CD4-positive, alpha-beta T cell treated with Interleukin-21 for 1 hour (primary cell): ENCODE measurements around the gene SOHLH1.

Source experiments
- DNase-seq: peaks from one replicate; pipeline ENCODE4 v3.0.0-alpha.2; 2020

Gene SOHLH1

DNA sequence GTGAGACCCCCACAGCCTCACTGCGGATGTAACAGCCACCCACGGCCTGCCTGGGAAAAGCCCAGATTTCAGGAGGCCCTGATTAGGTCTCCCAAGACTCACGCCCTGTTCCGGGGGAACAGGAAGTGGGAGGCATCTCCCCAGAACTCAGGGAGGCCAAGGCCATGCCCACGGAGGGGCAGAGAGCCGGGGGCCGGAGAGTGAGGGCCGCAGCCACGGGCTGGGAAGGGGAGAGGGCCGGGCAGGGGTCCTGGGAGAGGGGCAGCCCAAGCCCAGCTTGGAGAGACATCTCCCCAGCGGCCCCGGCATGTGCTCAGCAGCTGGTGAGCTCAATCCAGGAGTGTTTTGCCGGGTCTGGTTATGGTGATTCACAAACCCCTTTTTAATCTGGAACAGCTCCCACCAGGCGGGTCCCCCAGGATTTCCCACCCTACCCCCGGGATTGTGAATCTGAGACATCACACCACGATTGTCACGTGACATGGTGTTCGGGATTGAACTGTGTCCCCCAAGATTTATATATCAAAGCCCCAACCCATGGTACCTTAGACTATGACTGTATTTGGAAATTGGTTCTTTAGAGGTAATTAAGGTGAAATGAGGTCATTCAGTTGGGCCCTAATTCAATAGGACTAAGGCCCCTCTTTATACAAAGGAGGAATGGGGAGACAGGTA is 29.3 kb upstream of the SOHLH1 start:
- no peak for DNase-seq

DNA sequence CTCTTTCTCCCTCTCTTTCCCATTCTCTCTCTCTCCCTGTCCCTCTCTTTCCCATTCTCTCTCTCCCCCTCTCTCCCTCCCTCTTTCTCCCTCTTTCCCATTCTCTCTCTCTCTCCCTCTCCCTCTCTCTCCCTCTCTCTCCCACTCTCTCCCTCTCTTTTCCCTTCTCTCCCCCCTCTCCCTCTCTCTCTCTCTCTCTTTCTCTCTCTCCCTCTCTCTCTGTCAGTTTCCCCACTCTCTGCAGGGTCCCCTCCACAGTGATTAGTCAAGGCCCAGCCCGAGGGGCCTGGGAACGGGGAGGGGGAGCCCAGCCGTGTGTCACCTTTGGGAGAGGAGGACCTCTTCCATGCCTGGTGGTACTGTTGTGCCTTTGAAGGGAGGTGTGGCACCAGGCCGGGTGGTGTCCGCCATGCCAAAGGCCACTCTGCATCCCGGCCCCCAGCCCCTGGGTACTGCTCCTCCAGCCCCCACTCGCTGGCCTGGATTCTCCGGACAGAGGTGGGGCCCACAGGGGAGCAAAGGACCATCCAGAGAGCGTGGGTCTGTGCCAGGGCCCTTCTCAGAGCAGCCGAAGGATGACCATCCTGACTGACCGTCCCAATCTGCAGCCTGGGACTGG is 28.1 kb upstream of the SOHLH1 start:
- no peak for DNase-seq

DNA sequence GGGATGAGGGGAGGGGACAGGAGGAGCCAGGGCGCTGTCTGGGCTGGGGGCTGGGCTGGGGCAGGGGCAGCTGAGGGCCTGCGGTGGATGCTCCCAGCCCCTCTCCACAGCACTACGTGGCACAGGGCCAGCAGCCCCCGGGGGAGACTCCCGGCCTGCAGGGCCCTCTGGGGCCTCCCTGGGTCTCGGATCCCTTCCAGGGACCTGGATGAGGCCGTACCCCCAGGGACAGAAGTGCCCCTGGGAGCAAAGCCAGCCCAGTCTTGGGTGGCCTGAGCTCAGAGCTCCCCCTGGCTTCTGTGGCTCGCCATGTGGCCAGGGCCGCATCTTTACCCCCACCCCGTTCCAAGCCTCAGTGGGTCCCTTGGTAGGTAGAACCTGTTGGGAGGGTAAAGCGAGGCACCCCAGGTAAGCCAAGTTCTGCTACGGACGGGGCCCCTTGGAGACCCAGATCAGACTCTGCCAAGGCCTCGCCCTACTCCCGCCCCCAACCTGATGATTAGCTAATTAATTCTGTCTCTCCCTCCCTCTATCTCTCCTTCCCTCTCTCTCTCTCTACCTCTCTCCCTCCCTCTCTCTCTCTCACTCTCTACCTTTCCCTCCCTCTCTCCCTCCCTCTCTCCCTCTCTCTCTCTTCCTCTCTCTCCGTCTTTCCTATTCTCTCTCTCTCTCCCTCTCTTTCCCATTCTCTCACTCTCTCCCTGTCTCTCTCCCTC is 27.0 kb upstream of the SOHLH1 start:
- DNase-seq: no peak

DNA sequence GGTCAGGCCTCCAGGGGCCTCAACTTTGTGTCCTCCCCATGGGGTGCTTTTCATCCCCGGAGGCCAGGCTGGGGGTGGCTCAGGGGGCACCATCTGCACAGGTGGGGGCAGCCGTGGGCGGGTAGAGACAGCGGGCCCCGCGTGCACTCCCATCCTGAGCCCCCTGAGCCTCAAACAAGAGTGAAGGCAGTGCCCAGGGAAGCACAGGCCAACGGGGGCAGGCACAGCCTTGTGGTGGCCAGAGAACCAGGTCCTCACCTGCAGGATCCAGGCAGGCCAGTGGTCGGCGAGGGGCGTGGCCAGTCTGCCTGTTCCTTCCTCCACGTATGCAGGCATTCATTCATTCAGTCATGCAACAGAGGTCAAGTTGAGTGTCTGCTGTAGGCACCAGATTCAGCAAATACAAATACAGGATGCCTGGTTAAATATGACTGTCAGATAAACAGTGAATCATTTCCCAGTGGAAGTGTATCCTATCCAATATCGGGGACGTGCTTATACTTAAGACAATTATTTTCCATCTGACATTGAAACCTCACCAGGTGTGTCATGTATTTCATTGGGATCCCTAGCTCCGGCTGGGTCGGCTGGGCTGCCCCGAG is 25.0 kb upstream of the SOHLH1 start:
- no peak for DNase-seq

DNA sequence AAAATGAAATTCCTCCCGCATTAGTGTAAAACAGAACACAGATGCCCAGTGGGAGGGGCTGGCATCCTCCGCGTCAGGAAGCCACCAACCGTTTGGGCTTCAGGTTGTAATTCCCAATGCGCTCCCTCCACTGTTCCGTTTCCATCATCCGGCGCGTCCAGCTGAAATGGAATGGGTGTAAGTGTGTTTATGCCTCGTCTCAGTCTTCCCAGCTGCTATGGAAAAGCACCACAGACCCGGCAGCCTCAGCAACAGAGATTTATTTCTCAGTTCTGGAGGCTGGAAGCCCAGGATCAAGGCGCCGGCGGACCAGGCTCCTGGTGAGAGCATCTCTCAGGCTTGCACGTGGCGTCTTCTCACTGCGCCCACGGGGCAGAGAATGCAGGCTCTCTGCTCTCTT is 23.1 kb upstream of the SOHLH1 start:
- no peak for DNase-seq

DNA sequence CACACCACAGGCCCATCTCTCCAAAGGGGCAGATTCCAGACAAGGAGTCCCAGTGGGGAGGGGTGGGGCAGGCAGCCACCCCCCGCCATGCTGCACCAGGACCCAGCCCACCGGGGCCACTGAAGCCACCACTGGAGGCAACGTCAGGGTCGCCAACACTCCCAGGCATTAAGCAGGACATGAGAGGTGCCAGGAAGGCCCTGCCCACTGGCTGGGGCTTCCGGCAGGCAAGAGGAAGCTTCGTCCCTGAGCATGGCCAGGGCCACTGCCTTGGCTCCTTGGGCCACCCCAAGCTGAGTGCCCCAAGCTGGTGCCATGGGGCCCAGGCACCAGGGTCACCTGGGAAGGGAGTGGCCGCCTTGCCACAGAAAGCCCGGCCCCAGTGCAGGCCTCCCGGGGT is 20.2 kb upstream of the SOHLH1 start:
- DNase-seq: no peak

DNA sequence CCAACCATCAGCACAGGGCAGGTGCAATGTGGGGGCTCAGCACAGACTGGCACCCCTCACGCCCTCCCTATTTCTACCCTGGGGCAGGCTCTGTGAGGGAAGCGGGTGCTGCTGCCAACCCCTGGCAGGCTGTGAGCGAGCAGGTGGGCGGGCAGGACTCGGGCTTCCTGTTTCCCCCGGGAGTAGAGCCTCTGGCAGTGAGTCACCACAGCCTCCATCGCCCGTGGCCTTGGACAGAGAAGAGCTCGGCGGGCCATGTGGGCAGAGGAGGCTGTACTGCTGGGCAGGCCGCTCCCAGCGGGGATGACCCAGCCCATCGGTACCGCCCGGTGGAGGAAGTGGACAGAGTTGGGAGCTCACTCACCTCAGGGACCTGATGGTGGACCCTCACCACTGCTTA is 19.3 kb upstream of the SOHLH1 start:
- DNase-seq: no peak

DNA sequence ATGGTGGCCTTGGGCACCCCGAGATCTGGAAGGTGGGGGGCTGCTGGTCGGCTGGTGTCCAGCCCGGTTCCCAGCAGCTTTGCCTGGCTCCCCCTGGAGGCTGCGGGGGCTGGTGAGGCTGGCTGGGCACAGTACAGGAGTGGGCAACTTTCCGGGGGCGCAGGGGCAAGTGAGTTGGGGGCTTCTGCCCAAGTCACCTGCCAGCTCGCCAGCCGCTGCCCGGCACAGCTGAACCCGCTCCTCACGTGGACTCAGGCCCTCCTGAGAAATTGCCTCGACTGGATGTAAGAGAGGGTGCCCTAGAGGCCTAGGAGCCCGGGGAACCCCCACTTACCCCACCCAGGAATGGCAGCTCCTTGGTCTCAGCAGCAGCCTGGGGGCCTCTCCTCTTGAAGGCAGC is 18.1 kb upstream of the SOHLH1 start:
- no peak for DNase-seq

DNA sequence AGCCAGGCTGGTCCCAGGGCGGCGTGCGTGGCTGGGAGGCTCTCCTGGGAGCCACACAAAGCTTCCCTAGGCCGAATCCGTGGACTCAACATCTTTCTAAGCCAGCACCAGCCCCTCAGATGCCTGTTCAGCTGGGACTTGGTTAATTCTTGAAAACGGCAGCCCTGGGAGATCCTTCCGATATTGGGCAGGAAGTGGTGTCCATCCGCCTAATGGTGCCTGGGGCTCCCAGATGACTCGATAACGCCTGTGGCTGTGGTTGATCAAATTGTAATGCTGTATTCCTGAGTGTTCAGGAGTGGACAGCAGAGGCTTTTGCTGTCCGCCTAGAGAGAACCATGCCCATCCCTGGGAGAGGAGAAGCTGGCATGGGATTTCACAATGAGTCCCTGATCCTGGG is 16.8 kb upstream of the SOHLH1 start:
- no peak for DNase-seq

DNA sequence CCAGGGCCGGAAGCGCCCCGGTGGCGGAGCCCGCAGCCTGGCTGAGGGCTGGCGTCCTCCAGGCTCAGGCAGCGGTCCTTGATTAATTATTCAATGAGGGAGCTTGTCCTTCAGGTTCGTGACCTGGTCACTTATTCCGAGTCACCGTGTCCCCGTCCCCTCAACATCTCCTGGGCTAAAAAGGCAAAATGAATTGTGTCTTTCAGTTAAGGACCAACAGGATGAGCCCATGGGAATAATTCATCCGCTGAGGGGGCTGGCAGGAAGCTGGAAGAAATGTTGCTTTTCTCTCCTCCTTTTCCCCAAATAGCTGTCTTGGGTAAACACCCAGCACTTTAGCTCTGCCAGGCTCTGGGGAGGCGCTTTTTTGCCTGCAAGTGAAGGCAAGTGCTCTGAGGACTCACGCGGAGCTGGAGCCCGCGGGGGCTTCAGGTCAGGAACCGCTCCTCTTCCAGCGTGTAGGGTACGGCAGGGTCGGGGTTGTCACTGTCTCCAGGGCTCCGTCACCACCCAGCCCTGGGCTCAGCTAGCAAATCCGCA is 15.8 kb upstream of the SOHLH1 start:
- no peak for DNase-seq

DNA sequence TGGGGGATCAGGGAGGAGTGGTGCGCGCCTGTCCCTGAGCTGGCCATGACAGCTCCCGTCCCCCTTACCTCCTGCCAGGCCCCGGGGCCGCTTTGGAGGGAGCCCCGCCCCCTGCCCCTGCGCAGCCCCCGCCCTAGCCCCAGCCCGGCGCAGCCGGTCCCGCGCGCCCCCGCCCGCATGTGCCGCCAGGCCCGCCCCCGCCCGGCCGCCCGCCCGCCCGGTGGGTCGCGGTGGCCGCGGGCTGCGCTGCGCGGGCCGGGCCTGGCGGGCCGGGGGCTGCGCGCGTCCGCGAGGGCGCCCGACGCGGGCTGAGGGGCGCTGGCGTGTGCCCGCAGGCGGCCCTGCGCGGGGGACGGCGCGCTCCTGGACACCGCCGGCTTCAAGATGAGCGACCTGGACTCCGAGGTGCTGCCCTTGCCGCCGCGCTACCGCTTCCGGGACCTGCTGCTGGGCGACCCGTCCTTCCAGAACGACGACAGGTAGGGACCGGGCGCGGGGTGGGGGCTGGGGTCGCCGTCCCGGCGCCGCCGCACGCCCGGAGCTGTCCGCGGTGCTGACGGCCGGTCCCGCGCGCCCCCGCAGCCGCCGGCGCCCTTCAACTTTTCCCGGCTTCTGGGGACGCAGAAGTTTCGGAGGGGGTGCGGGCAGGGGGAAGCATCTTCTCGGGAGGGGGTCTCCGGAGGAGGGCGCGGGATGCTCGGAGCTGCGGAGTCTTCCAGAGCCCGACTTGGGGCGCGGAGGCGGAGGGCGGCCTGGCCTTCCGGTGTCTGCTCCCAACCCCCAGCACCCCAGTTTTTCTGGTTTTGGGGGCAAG is 15.2 kb upstream of the SOHLH1 start:
- DNase-seq: no peak

DNA sequence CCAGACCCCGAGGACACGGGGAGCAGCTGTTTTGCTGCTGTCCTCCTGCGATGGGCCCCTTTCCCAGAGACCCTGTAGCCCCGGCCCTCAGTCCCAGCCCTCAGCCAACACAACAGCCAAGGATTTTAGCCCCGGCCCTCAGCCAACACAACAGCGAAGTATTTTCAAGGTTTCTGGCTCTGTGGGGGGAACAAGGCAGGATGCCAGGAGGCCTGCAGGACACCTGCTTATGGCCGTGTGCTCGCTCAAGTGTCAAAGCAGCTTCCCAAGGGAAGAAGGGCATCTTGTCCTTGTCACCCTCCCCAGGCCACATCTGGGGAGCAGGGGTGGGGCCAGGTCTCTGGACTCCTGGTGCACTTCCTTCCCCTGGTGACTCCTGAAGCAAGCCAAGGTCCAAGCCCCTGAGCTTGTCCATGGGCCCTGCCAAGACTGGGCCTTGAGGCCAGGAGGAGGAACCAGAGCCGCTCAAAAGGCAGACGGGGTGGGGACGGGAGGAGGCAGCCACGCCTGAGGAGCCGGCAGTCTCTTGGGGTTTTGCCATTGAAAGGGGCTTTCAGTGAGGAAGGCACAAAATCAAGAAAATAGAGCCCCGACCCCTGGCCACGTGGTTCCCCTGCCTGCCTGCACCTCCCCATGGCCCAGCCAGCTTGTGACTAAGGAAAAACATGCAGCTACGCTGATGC is 13.5 kb upstream of the SOHLH1 start:
- no peak for DNase-seq

DNA sequence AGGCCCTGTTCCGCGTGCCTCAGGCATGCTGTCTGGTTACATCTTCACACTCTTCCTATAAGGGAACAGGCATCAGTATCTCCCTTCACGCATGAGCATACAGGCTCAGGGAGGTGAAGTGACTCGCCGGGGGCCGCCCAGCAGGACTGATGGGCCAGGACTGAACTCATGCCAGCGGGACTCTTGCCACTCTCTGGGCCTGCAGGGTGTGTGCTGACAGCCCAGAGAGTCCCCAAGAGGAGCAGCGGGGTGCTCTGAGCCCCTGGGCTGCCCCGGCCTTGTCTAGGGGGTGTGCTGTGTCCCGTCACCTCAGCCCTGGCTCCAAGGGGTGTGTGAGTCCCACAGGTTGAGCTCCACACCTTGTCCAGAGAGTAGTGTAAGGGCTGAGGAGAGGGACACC is 12.6 kb upstream of the SOHLH1 start:
- no peak for DNase-seq

DNA sequence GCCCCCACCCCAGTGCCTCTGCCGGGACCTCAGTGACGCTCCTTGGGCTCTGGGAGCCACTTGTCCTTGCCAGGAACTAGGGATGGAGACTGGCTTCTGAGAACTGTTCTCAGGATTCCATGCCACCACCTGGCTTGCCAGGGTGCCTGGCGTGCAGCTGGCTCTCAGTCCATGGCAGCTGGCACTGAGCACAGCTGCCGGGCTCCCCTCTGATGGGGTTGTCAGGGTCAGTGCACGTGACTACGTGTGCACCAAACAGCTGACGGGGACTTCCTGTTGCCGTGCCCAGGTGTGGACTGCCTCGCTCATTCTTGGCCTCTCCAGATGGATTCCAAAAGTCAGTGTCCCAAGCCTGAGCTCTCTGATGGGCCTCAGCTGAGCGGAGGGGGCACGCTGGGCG is 12.1 kb upstream of the SOHLH1 start:
- no peak for DNase-seq

DNA sequence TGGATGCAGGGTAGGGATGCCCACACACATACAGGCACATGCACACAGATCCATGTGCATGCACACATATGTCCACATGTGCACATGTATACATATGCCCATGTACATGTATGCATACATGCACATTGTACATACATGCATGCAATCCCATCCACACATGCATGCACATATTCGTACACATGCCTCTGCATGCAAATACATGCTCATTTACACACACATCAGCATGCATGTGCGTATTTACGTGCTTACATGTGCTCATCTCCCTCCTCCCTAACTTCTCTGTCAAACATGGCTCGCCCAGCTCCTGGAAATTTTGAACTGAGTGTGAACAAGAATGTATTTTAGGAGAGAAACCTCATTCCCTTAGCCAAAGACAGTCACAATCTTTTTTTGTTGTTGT is 8.9 kb upstream of the SOHLH1 start:
- no peak for DNase-seq

DNA sequence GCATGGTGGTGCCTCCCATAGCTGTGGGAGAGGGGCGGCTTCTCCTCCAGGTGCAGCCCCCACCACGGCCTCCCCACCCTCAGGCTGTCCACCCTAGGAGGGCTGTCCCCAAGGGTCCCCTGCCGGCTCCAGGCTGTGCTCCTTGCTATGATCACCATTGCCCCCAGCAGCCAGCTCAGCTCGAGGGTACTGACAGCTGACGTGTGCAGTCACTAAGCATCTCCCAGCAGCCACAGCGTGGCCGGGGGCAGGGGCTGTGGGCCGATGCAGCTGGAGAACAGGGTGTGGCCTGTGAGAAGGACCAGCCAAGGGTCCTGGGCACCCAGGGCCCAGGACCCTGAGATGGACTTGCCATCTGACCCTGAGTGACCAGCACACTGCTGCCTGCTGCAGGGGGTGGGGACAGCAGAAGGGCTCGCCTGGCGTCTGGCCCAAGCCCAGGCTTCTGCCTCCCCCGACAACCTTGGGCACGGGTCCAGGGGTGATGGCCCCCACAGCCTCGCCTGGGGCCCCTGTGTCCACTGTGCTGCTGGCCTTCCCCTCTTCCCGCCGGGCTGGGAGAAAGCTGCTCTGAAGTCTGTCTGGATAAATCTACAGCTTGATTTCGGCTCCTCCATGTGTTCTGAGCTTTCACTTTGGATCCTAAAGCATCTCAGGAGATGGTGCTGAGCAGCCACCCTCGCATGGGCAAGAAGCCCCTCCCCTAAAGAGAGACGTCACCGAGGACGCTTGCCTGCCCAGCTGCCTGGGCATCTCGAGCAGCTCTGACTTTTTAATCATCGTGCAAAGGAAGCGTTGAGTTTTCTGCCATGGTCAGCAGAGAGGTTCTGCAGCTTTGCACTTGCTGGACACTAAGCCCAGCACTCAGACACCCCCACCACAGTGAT is 8.2 kb upstream of the SOHLH1 start:
- no peak for DNase-seq

DNA sequence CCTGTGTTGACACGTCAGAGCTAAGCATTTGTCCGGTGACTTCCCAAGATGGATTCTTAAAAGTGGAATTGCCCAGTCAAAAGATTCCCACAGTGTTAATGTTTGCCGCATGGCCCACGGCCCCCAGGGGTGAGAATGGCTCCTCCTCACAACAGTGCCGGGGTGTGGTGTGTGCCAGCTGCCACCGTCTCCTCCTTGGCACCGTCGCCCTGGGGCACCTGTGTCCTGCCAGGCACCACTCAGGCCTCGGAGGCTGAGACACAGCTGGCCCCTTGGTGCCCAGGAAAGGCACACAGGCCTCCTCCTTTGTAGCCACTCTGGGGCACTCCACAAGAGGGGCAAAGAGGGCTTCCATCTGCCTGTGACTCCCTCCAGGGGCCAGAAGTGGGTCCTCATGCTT is 7.0 kb upstream of the SOHLH1 start:
- no peak for DNase-seq

DNA sequence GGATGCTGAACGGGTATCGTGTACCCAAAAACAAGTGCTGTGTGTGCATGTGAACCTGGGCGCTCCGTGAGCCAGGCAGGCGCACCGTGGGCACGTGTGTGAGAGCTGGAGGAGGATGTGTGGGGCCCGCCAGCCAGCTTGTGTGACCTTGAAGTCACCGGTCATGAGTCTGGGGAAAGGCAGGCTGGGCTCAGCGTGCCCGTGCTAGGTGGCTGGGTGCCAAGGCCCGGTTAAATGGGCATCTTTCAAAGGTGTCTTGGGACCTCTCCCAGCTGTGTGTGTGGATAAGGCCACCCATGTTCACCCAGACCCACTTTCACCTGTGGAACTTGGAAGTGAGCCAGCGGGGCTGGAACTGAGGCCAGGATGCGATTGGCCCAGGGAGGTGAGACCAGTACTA is 6.1 kb upstream of the SOHLH1 start:
- no peak for DNase-seq

DNA sequence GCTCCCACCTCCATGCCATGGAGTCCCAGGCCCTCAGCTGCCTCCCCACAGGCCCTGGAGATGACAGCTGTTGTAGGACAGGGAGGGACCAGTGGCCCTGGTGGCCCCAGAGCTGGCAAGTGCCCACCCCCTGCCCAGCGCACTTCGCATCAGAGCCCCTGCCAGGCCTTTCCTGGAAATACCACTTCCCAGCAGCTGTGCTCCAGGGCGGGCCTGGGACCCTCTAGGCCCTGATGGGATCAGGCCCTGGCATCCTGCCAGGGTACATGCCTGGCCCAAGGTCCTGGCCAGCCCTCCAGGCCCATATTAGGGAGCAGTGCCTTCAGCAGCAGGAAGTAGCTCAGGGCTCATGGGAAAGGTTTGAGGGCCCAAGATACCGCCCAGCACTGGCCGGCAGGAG is 5.2 kb upstream of the SOHLH1 start:
- DNase-seq: no peak

DNA sequence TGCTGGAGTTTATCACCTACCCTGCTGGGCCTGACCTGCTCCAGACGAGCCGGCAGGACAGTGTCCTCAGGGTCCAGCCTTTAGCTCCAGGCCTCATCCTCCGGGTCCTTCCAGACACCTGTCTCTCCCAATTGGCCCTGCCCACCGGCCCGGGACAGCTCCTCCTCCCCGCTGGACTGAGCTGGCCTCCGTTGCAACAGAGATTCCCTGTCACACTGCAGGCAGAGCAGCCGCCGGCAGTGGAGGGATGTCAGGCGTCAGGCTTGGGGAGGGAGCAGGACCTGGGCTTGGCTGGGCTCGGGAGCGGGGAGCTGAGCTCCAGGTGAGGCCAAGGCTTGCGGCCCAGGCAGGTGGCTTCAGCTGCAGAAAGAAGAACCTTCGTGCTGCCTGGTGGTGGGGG is 4.4 kb upstream of the SOHLH1 start:
- DNase-seq: no peak
